ENCODE data around the gene EP400. TPM values are rescaled to one million over a fixed set of nuclear protein-coding genes. Genes with fewer than 3 reads are reported as not detected.
A peak's percentile ranks its signal among the peaks of the same experiment; 100 is the strongest.

The EP400 gene
- total RNA-seq, result 10 to 100 TPM; 42.2 to 43.4 TPM

GRCh38 chr12:131949431-131950181 is at the start of gene EP400:
EP400 (plus strand) TSS chr12:131949942; CDS start chr12:131960620, 10,678 bp downstream.
- peak within 1 kb of the TSS; percentile 91 for H3K4me3 Mint-ChIP-seq
- CTCF ChIA-PET, result interaction anchor here (0.6 to 1.8 kb wide), 3 partner anchors 20 to 845 kb away, joined by 3 to 7 read pairs (median 3); no protein-coding TSS in a partner anchor
- H3K9me3 Mint-ChIP-seq, result no peaks in the 10 kb centered on the region
- H3K27ac Mint-ChIP-seq, result peak within 1 kb of the TSS; percentile 92
- H3K4me1 Mint-ChIP-seq, result peaks cover 41% of the 10 kb centered on the region
- DNase-seq, result peak; percentile 94
- H3K36me3 Mint-ChIP-seq (ENCODE audit: low read depth), result peaks cover 10% of the 10 kb centered on the region
- POLR2A ChIA-PET, result interaction anchor here (0.6 to 3.0 kb wide), 5 partner anchors 8 to 239 kb away, joined by 3 to 34 read pairs (median 4); partner anchors contain the start of genes PUS1 and SFSWAP
- no peaks in the 10 kb centered on the region for H3K27me3 Mint-ChIP-seq

GRCh38 chr12:131900397-131900796 is 49.3 kb upstream of the EP400 start:
- H3K9me3 Mint-ChIP-seq, result no peaks in the 10 kb centered on the region
- H3K27ac Mint-ChIP-seq, result no peak overlapping the region
- H3K27me3 Mint-ChIP-seq, result no peaks in the 10 kb centered on the region
- ChIA-PET POLR2A (interaction anchor here (0.6 kb wide), 1 partner anchor 164 kb away, joined by 3 read pairs; no protein-coding TSS in a partner anchor), CTCF (interaction anchor here (0.7 to 1.0 kb wide), 2 partner anchors 49 to 140 kb away, joined by 3 read pairs; no protein-coding TSS in a partner anchor)
- no peaks in the 10 kb centered on the region for H3K36me3 Mint-ChIP-seq (ENCODE audit: low read depth)
- H3K4me3 Mint-ChIP-seq, result no peak overlapping the region
- peaks cover 22% of the 10 kb centered on the region for H3K4me1 Mint-ChIP-seq
- no peak for DNase-seq

- Mint-ChIP-seq H3K27me3 (no peaks in the 10 kb centered on the region), H3K9me3 (no peaks in the 10 kb centered on the region), H3K27ac (no peak overlapping the region), H3K4me1 (peaks cover 18% of the 10 kb centered on the region), H3K36me3 (ENCODE audit: low read depth) (no peaks in the 10 kb centered on the region), H3K4me3 (no peak overlapping the region)
- ChIA-PET POLR2A (interaction anchor here (0.8 kb wide), 1 partner anchor 8 kb away, joined by 3 read pairs; no protein-coding TSS in a partner anchor), CTCF (no interaction called here)
- no peak for DNase-seq
These were observed 48.1 kb upstream of the EP400 start for GRCh38 chr12:131901431-131902331.

- Mint-ChIP-seq H3K27ac (no peak overlapping the region), H3K36me3 (ENCODE audit: low read depth) (no peaks in the 10 kb centered on the region), H3K4me3 (no peak overlapping the region), H3K27me3 (no peaks in the 10 kb centered on the region), H3K9me3 (no peaks in the 10 kb centered on the region), H3K4me1 (peaks cover 10% of the 10 kb centered on the region)
- ChIA-PET POLR2A (interaction anchor here (1.4 kb wide), 1 partner anchor 18 kb away, joined by 3 read pairs; no protein-coding TSS in a partner anchor), CTCF (no interaction called here)
- DNase-seq, result no peak
These were observed 47.2 kb upstream of the EP400 start for GRCh38 chr12:131902332-131903241.

GRCh38 chr12:131903270-131904255 is 46.2 kb upstream of the EP400 start:
- ChIA-PET CTCF (no interaction called here), POLR2A (interaction anchor here (1.4 kb wide), 1 partner anchor 19 kb away, joined by 3 read pairs; no protein-coding TSS in a partner anchor)
- no peaks in the 10 kb centered on the region for H3K36me3 Mint-ChIP-seq (ENCODE audit: low read depth)
- no peak overlapping the region for H3K4me3 Mint-ChIP-seq
- no peak for DNase-seq
- peaks cover 6% of the 10 kb centered on the region for H3K4me1 Mint-ChIP-seq
- H3K27me3 Mint-ChIP-seq, result no peaks in the 10 kb centered on the region
- no peaks in the 10 kb centered on the region for H3K9me3 Mint-ChIP-seq
- no peak overlapping the region for H3K27ac Mint-ChIP-seq

- H3K4me1 Mint-ChIP-seq, result peaks cover 6% of the 10 kb centered on the region
- no peak overlapping the region for H3K4me3 Mint-ChIP-seq
- ChIA-PET CTCF (no interaction called here), POLR2A (no interaction called here)
- no peaks in the 10 kb centered on the region for H3K36me3 Mint-ChIP-seq (ENCODE audit: low read depth)
- no peaks in the 10 kb centered on the region for H3K27me3 Mint-ChIP-seq
- no peak overlapping the region for H3K27ac Mint-ChIP-seq
- H3K9me3 Mint-ChIP-seq, result no peaks in the 10 kb centered on the region
- no peak for DNase-seq
These were observed 45.4 kb upstream of the EP400 start for GRCh38 chr12:131904346-131904745.

- Mint-ChIP-seq H3K9me3 (no peaks in the 10 kb centered on the region), H3K27me3 (no peaks in the 10 kb centered on the region), H3K4me3 (no peak overlapping the region), H3K4me1 (peaks cover 4% of the 10 kb centered on the region), H3K27ac (no peak overlapping the region), H3K36me3 (ENCODE audit: low read depth) (no peaks in the 10 kb centered on the region)
- no peak for DNase-seq
- ChIA-PET POLR2A (no interaction called here), CTCF (no interaction called here)
These were observed 44.6 kb upstream of the EP400 start for GRCh38 chr12:131905081-131905629.

GRCh38 chr12:131905630-131906091 is 44.1 kb upstream of the EP400 start:
- no peaks in the 10 kb centered on the region for H3K36me3 Mint-ChIP-seq (ENCODE audit: low read depth)
- H3K27ac Mint-ChIP-seq, result no peak overlapping the region
- no peak overlapping the region for H3K4me3 Mint-ChIP-seq
- peaks cover 4% of the 10 kb centered on the region for H3K4me1 Mint-ChIP-seq
- no peak for DNase-seq
- no peaks in the 10 kb centered on the region for H3K27me3 Mint-ChIP-seq
- no peaks in the 10 kb centered on the region for H3K9me3 Mint-ChIP-seq
- ChIA-PET POLR2A (no interaction called here), CTCF (no interaction called here)

GRCh38 chr12:131907379-131908091 is 42.2 kb upstream of the EP400 start:
- POLR2A ChIA-PET, result no interaction called here
- H3K27me3 Mint-ChIP-seq, result no peaks in the 10 kb centered on the region
- H3K36me3 Mint-ChIP-seq (ENCODE audit: low read depth), result peaks cover 4% of the 10 kb centered on the region
- H3K4me3 Mint-ChIP-seq, result no peak overlapping the region
- no peak for DNase-seq
- CTCF ChIA-PET, result no interaction called here
- peaks cover 4% of the 10 kb centered on the region for H3K4me1 Mint-ChIP-seq
- H3K27ac Mint-ChIP-seq, result no peak overlapping the region
- H3K9me3 Mint-ChIP-seq, result no peaks in the 10 kb centered on the region

- H3K27ac Mint-ChIP-seq, result no peak overlapping the region
- POLR2A ChIA-PET, result no interaction called here
These were observed 41.4 kb upstream of the EP400 start for GRCh38 chr12:131908092-131909080.

More at GRCh38 chr12:131908092-131909080, 41.4 kb upstream of the EP400 start:
- H3K4me3 Mint-ChIP-seq, result no peak overlapping the region
- DNase-seq, result no peak
- no peaks in the 10 kb centered on the region for H3K9me3 Mint-ChIP-seq
- H3K4me1 Mint-ChIP-seq, result peaks cover 4% of the 10 kb centered on the region
- H3K36me3 Mint-ChIP-seq (ENCODE audit: low read depth), result peaks cover 4% of the 10 kb centered on the region
- CTCF ChIA-PET, result no interaction called here
- H3K27me3 Mint-ChIP-seq, result no peaks in the 10 kb centered on the region
